ENCODE data around the gene GALM.

Gene GALM

GRCh38 chr2:38648107-38648761 lies 17.7 kb upstream of the GALM start:
- Histone ChIP-seq H3K79me2 (ENCODE audit: control insufficient read depth, low read length) (no peaks in the 10 kb centered on the region), H3K27me3 (ENCODE audit: control insufficient read depth, low read length) (peaks cover 9% of the 10 kb centered on the region; the same call in 1 of the 2 replicates), H3K27ac (ENCODE audit: low read depth, low read length) (no peak overlapping the region), H3K4me2 (ENCODE audit: low read length) (no peak overlapping the region), H3K4me1 (ENCODE audit: control insufficient read depth, low read length) (peaks cover 3% of the 10 kb centered on the region; the same call in 1 of the 2 replicates), H3K9me2 (replicated peaks; ENCODE audit: control insufficient read depth, low read length) (no peaks in the 10 kb centered on the region), H4K20me1 (ENCODE audit: control insufficient read depth, insufficient read depth, low read depth, low read length) (no peaks in the 10 kb centered on the region), H3K9me3 (ENCODE audit: control insufficient read depth, insufficient read depth, low read length) (no peaks in the 10 kb centered on the region), H3F3A (ENCODE audit: control insufficient read depth, insufficient read depth) (no peaks in the 10 kb centered on the region), H3K36me3 (ENCODE audit: control insufficient read depth, low read length) (no peaks in the 10 kb centered on the region), H3K4me3 (ENCODE audit: low read length) (no peak overlapping the region)
- no peak for TF ChIP-seq EZH2phosphoT487 (IDR thresholded peaks at IDR 0.05; ENCODE audit: borderline replicate concordance, low read length)
- TF ChIP-seq CTCF (IDR thresholded peaks at IDR 0.05; ENCODE audit: low read depth, low read length, poor library complexity, severe bottlenecking), result no peak

DNA sequence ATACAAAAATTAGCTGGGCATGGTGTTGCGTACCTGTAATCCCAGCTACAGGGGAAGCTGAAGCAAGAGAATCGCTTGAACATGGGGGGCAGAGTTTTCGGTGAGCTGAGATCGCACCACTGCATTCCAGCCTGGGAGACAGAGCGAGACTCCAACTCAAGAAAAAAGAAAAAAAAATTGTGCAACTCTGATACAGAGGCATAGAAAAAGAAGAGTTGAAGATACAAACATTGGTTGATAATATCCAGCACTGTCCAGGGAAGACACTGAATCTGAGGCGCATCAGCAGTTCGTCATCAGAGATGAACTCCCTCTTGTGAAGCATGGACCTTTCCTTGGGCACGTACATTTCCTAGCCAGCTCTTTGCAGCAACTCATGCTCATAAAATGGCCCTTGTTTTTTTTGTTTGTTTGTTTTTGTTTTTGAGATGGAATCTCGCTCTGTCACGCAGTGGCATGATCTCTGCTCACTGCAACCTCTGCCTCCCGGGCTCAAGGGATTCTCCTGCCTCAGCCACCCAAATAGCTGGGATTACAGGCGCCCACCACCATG lies 16.7 kb upstream of the GALM start:
- Histone ChIP-seq H3F3A (ENCODE audit: control insufficient read depth, insufficient read depth) (no peaks in the 10 kb centered on the region), H3K4me3 (ENCODE audit: low read length) (no peak overlapping the region), H3K9me2 (replicated peaks; ENCODE audit: control insufficient read depth, low read length) (no peaks in the 10 kb centered on the region), H3K4me1 (ENCODE audit: control insufficient read depth, low read length) (peaks cover 3% of the 10 kb centered on the region; the same call in 1 of the 2 replicates), H3K4me2 (ENCODE audit: low read length) (no peak overlapping the region), H3K27me3 (ENCODE audit: control insufficient read depth, low read length) (peaks cover 16% of the 10 kb centered on the region; the same call in 1 of the 2 replicates), H3K36me3 (ENCODE audit: control insufficient read depth, low read length) (no peaks in the 10 kb centered on the region), H3K79me2 (ENCODE audit: control insufficient read depth, low read length) (no peaks in the 10 kb centered on the region), H4K20me1 (ENCODE audit: control insufficient read depth, insufficient read depth, low read depth, low read length) (no peaks in the 10 kb centered on the region), H3K9me3 (ENCODE audit: control insufficient read depth, insufficient read depth, low read length) (no peaks in the 10 kb centered on the region), H3K27ac (ENCODE audit: low read depth, low read length) (no peak overlapping the region)
- TF ChIP-seq EZH2phosphoT487 (IDR thresholded peaks at IDR 0.05; ENCODE audit: borderline replicate concordance, low read length) (no peak), CTCF (IDR thresholded peaks at IDR 0.05; ENCODE audit: low read depth, low read length, poor library complexity, severe bottlenecking) (no peak)

DNA sequence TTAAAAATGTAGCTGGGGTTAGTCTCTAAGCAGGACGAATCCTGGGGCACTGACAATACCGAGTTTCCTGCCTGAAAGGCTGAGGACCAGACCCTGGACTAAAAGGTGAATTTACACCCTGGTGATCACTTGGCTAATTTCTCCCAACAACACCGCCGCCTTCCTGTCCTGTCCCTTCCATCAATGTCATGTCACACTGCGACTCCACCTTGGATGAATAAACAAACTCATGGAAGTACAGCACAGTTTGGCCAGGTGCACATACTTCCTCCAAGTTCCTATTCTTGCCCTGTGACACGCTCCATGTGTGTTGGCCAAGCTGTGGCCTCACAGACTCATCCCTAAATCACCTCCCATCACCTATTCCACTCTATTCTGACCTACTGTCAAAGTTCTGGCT lies 15.9 kb upstream of the GALM start:
- Histone ChIP-seq H3K9me3 (ENCODE audit: control insufficient read depth, insufficient read depth, low read length) (no peaks in the 10 kb centered on the region), H3K36me3 (ENCODE audit: control insufficient read depth, low read length) (no peaks in the 10 kb centered on the region), H3F3A (ENCODE audit: control insufficient read depth, insufficient read depth) (no peaks in the 10 kb centered on the region), H3K9me2 (replicated peaks; ENCODE audit: control insufficient read depth, low read length) (no peaks in the 10 kb centered on the region), H3K4me2 (ENCODE audit: low read length) (no peak overlapping the region), H3K27me3 (ENCODE audit: control insufficient read depth, low read length) (peaks cover 19% of the 10 kb centered on the region), H3K4me3 (ENCODE audit: low read length) (no peak overlapping the region), H4K20me1 (ENCODE audit: control insufficient read depth, insufficient read depth, low read depth, low read length) (no peaks in the 10 kb centered on the region), H3K4me1 (ENCODE audit: control insufficient read depth, low read length) (peaks cover 3% of the 10 kb centered on the region; the same call in 1 of the 2 replicates), H3K27ac (ENCODE audit: low read depth, low read length) (no peak overlapping the region), H3K79me2 (ENCODE audit: control insufficient read depth, low read length) (no peaks in the 10 kb centered on the region)
- TF ChIP-seq EZH2phosphoT487 (IDR thresholded peaks at IDR 0.05; ENCODE audit: borderline replicate concordance, low read length), result no peak
- TF ChIP-seq CTCF (IDR thresholded peaks at IDR 0.05; ENCODE audit: low read depth, low read length, poor library complexity, severe bottlenecking), result no peak
